ENCODE results near the gene TNIP1. TPM values are rescaled to one million over a fixed set of nuclear protein-coding genes. Genes with fewer than 3 reads are reported as not detected.

TNIP1 gene
- total and polyA plus RNA-seq, 3 donors from 2014 or later, result 43.5 to 58.3 (median 48.4) TPM

- WGBS, 2 donors, result 11 to 12% methylated on average over 13 to 15 of the region's 15 CpGs
- peak overlapping the region; percentile 72 to 87 for H3K4me3 ChIP-seq
- no peaks in the 10 kb centered on the region for H3K36me3 ChIP-seq (ENCODE audit: low read depth, missing control alignments)
- H3K27me3 ChIP-seq, result no peaks in the 10 kb centered on the region
- intact Hi-C loops (cut with DNase I; ENCODE audit: low total_unique reads), result no loop called here
- H3K27ac ChIP-seq, result peak overlapping the region; percentile 94 to 98
- no peak for TF ChIP-seq POLR2A (IDR thresholded peaks at IDR 0.05)
- no peak for TF ChIP-seq CTCF (IDR thresholded peaks at IDR 0.05)
- peaks cover 24% of the 10 kb centered on the region for H3K4me1 ChIP-seq
- no peak for DNase-seq
- no peaks in the 10 kb centered on the region for H3K9me3 ChIP-seq
These were observed 822 bp upstream of the TNIP1 start for GRCh38 chr5:151081431-151082281.

- no peak for DNase-seq
- Histone ChIP-seq H3K9me3 (no peaks in the 10 kb centered on the region), H3K36me3 (ENCODE audit: low read depth, missing control alignments) (no peaks in the 10 kb centered on the region), H3K4me1 (peaks cover 16% of the 10 kb centered on the region), H3K27me3 (no peaks in the 10 kb centered on the region), H3K4me3 (peak overlapping the region; percentile 72 to 87), H3K27ac (peak overlapping the region; percentile 94 to 98)
- intact Hi-C loops (cut with DNase I; ENCODE audit: low total_unique reads), result no loop called here
- TF ChIP-seq POLR2A (IDR thresholded peaks at IDR 0.05) (no peak), CTCF (IDR thresholded peaks at IDR 0.05) (no peak)
- WGBS, 2 donors, result 7 to 9% methylated on average over 21 of the region's 21 CpGs
These were observed 809 bp downstream of the TNIP1 start for GRCh38 chr5:151079838-151080612.

- intact Hi-C loops (cut with DNase I; ENCODE audit: low total_unique reads), result no loop called here
- Histone ChIP-seq H3K27ac (no peak overlapping the region), H3K4me1 (peaks cover 15% of the 10 kb centered on the region), H3K36me3 (ENCODE audit: low read depth, missing control alignments) (no peaks in the 10 kb centered on the region), H3K9me3 (no peaks in the 10 kb centered on the region), H3K4me3 (no peak overlapping the region), H3K27me3 (no peaks in the 10 kb centered on the region)
- WGBS, 2 donors, result 81 to 82% methylated on average over 14 to 16 of the region's 16 CpGs
- TF ChIP-seq POLR2A (IDR thresholded peaks at IDR 0.05), result no peak
- TF ChIP-seq CTCF (IDR thresholded peaks at IDR 0.05), result no peak
- no peak for DNase-seq
These were observed 2.2 kb downstream of the TNIP1 start for GRCh38 chr5:151078490-151079262.

GRCh38 chr5:151077967-151078366 lies 2.9 kb downstream of the TNIP1 start:
- WGBS, 2 donors, result 86 to 91% methylated on average over 3 of the region's 3 CpGs
- intact Hi-C loops (cut with DNase I; ENCODE audit: low total_unique reads), result no loop called here
- no peak for DNase-seq
- H3K4me3 ChIP-seq, result no peak overlapping the region
- H3K27ac ChIP-seq, result no peak overlapping the region
- no peaks in the 10 kb centered on the region for H3K9me3 ChIP-seq
- H3K4me1 ChIP-seq, result peaks cover 15% of the 10 kb centered on the region
- no peaks in the 10 kb centered on the region for H3K36me3 ChIP-seq (ENCODE audit: low read depth, missing control alignments)
- no peaks in the 10 kb centered on the region for H3K27me3 ChIP-seq
- TF ChIP-seq CTCF (IDR thresholded peaks at IDR 0.05), result no peak
- no peak for TF ChIP-seq POLR2A (IDR thresholded peaks at IDR 0.05)

All from testis (tissue), 3 donors.